Endothelial cell (in vitro differentiated cells): Measurements from ENCODE around the gene SSR4. TPM values are rescaled to one million over a fixed set of nuclear protein-coding genes. Genes with fewer than 3 reads are reported as not detected.
"Not testable (repeated sequence)": the region's sequence is repeated elsewhere in the genome, so short reads cannot be mapped to it uniquely, and the experiment has no call there.

ENCODE experiments used
- DNase-seq: peaks from one replicate; pipeline ENCODE4 v3.0.0; 2021; ENCODE audit warnings: low spot score
- H3K27ac Mint-ChIP-seq: one replicate; pipeline ENCODE4 v1.8.0; 2021; ENCODE audit warnings: mixed read lengths, inconsistent platforms; ENCODE audit not compliant: unreplicated experiment
- H3K27me3 Mint-ChIP-seq: one replicate; pipeline ENCODE4 v1.8.0; 2021; ENCODE audit warnings: mild to moderate bottlenecking, moderate library complexity, mixed read lengths, inconsistent platforms; ENCODE audit not compliant: unreplicated experiment
- H3K36me3 Mint-ChIP-seq: one replicate; pipeline ENCODE4 v1.8.0; 2021; ENCODE audit warnings: mild to moderate bottlenecking, low read depth, mixed read lengths, inconsistent platforms; ENCODE audit not compliant: unreplicated experiment
- H3K4me1 Mint-ChIP-seq: one replicate; pipeline ENCODE4 v1.8.0; 2021; ENCODE audit warnings: mild to moderate bottlenecking, mixed read lengths, inconsistent platforms; ENCODE audit not compliant: unreplicated experiment
- H3K4me3 Mint-ChIP-seq: one replicate; pipeline ENCODE4 v1.8.0; 2021; ENCODE audit warnings: mild to moderate bottlenecking, mixed read lengths, inconsistent platforms; ENCODE audit not compliant: unreplicated experiment
- H3K9me3 Mint-ChIP-seq: one replicate; pipeline ENCODE4 v1.8.0; 2021; ENCODE audit warnings: mixed read lengths, inconsistent platforms; ENCODE audit not compliant: unreplicated experiment
- CTCF ChIP-seq: fragments of 200-600 bp; sonication (generic); IDR thresholded peaks from one replicate; pipeline ENCODE4 v1.5.0; 2021; ENCODE audit warnings: antibody characterized with exemption; ENCODE audit not compliant: unreplicated experiment
- total RNA-seq: library from RNA; stranded (reverse); fragmentation: NEBNext Ultra II Directional; extraction: Animal tissue kit (Norgen Biotek cat#: 25700); gene quantifications from one replicate; pipeline ENCODE4 v1.2.1, GENCODE V29; 2021; ENCODE audit not compliant: unreplicated experiment

Gene SSR4
- total RNA-seq, 1 donor from 2014 or later = 243 TPM

DNA sequence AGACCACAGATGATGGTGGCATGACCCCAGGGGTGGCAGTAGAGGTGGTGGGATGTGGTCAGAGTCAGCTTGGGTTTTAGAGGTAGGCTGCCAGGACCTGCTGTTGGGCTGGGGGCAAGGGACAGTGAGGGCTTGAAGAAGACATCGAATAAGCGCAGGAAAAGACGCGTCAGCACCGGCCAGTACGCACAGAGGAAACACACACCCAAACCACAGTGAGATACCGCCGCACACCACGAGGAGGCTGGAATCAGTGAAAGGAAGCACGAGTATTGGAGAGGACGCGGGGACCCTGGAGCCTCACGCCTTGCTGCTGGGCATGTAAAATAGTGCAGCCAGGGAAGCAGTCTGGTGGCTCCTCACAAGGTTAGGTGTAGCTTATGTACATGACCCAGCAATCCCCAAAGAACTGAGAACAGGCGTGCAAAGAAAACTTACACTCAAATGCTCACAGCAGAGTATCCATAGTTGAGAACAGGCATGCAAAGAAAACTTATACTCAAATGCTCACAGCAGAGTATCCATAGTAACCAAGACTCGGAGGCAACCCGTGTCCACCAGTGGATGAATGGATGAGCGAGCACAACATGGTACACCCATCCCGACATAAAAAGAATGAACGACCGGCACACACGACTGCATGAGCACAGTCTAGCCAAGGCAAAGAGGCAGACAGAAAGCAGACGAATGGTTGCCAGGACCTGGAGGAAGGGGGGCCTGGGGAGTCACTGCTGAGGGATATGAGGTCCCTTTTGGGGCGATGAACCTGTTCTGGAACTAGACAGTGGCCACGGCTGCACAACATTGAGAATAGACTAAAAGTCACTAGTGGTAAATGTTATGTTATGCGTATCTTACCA, 22.6 kb downstream of the SSR4 start:
- no peak for DNase-seq
- H3K9me3 Mint-ChIP-seq = no peaks in the 10 kb centered on the region
- H3K27me3 Mint-ChIP-seq = peaks cover 2% of the 10 kb centered on the region
- H3K4me3 Mint-ChIP-seq = no peak overlapping the region
- no peak for TF ChIP-seq CTCF
- H3K4me1 Mint-ChIP-seq = peaks cover 10% of the 10 kb centered on the region
- H3K36me3 Mint-ChIP-seq = no peaks in the 10 kb centered on the region
- no peak overlapping the region for H3K27ac Mint-ChIP-seq

DNA sequence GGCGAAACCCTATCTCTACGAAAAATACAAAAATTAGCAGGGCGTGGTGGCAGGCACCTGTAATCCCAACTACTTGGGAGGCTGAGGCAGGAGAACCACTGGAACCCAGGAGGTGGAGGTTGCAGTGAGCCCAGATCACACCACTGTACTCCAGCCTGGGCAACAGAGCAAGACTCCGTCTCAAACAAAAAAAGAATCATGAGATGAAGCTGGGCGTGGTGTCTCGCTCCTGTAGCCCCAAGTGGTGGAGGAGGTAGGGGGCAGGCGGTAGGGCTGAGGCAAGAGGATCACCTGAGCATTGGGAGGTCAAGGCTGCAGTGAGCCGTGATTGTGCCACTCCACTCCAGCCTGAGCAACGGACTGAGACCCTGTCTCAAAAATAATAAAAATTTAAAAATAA, 23.6 kb downstream of the SSR4 start:
- H3K4me3 Mint-ChIP-seq, H3K27ac Mint-ChIP-seq, H3K9me3 Mint-ChIP-seq, H3K27me3 Mint-ChIP-seq, H3K36me3 Mint-ChIP-seq, DNase-seq: not testable (repeated sequence)
- peaks cover 13% of the 10 kb centered on the region for H3K4me1 Mint-ChIP-seq

DNA sequence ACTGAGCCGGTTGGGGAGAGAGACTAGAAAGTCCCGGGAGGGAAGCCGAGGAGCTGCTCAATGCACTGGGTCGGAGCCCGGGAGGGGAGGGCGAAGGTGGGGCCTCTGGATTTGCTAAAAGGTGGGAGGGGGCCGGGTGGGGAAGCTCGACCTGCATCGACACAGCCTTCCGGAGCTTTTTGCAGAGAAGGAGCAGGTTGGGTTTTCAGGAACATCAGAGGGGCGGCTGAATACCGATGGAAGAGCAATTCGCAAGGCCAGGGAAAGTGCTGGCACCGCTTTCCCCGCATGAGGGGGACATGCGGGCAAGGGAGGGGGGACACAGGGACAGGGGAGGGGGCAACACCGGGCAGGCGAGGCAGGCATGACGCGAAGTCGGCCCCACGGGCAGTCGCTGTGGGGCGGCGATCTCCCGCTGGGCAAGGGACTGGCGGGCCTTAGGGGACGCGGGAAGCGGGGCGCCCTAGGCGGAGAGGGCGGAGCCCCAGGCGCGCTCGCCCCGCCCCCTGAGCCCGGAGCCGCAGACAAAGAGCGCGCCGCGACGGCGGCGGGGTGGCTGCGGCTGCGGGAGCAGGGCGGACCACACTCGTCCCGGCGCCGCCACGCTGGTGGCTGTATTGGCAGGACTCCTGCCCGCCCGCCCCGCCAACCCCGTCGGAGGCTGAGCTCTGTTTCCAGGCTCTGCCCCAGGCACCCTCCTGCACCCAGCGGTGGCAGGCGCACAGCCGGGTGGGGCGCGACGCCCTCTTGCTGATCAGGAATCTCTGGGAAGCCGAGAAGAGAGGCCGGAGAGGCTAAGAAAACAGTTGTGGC, 24.3 kb downstream of the SSR4 start:
- Mint-ChIP-seq H3K27ac (no peak overlapping the region), H3K4me3 (no peak overlapping the region), H3K4me1 (peaks cover 13% of the 10 kb centered on the region), H3K36me3 (no peaks in the 10 kb centered on the region), H3K27me3 (no peaks in the 10 kb centered on the region), H3K9me3 (no peaks in the 10 kb centered on the region)
- no peak for TF ChIP-seq CTCF
- DNase-seq = peak; percentile 65

- H3K27me3 Mint-ChIP-seq = no peaks in the 10 kb centered on the region
- no peak overlapping the region for H3K27ac Mint-ChIP-seq
- H3K36me3 Mint-ChIP-seq = no peaks in the 10 kb centered on the region
- peaks cover 13% of the 10 kb centered on the region for H3K4me1 Mint-ChIP-seq
- no peak for TF ChIP-seq CTCF
- no peak for DNase-seq
- no peak overlapping the region for H3K4me3 Mint-ChIP-seq
- H3K9me3 Mint-ChIP-seq = no peaks in the 10 kb centered on the region
These were observed 25.0 kb downstream of the SSR4 start for GRCh38 chrX:153819384-153820040.

DNA sequence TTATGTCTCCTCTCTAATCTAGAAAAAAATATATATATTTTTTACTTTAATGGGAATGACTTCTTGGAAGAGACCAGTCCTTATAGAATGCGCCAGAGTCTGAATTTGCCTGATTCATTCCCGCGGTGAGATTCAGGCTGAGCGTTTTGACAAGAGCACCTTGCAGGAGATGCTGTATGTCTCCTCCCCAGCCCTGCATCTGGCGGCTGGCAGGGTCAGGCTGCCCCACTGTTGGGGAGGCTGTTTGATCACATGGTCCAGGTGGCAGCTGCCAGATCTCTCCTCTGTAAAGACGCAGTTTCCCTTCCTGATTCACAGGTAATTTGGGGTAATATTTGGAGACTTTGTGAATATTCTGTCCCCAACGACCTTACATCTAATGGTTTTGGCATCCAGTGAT, 26.1 kb downstream of the SSR4 start:
- Mint-ChIP-seq H3K4me1 (peaks cover 17% of the 10 kb centered on the region), H3K4me3 (no peak overlapping the region), H3K27ac (no peak overlapping the region)

More for the DNA sequence above, 26.1 kb downstream of the SSR4 start:
- Mint-ChIP-seq H3K36me3 (no peaks in the 10 kb centered on the region), H3K27me3 (no peaks in the 10 kb centered on the region), H3K9me3 (no peaks in the 10 kb centered on the region)
- DNase-seq = no peak
- no peak for TF ChIP-seq CTCF
